H54 (cell line): ENCODE measurements around the gene TEX26.

Experiments
- DNase-seq: peaks from one replicate; pipeline ENCODE4 v3.0.0; 2011; ENCODE audit warnings: low spot score, mixed read lengths; ENCODE audit not compliant: insufficient read length
- FAIRE-seq: peaks from 3 replicates; lab custom pipeline; 2011; peaks lifted over from hg19 to GRCh38; lab: Jason Lieb, UNC
- POLR2A ChIP-seq: IDR thresholded peaks from 2 replicates; pipeline ENCODE4 v1.6.1; 2011; ENCODE audit warnings: low read depth, mild to moderate bottlenecking, low read length

Gene TEX26

GRCh38 chr13:30927595-30927994 lies 4.9 kb upstream of the TEX26 start:
- DNase-seq = no peak
- FAIRE-seq = no peak
- no peak for TF ChIP-seq POLR2A

GRCh38 chr13:30928978-30929377 lies 3.5 kb upstream of the TEX26 start:
- no peak for TF ChIP-seq POLR2A
- FAIRE-seq = no peak

GRCh38 chr13:30933354-30933670 lies 856 bp downstream of the TEX26 start:
- no peak for TF ChIP-seq POLR2A
- FAIRE-seq (no peak), DNase-seq (no peak)

More at GRCh38 chr13:30928978-30929377, 3.5 kb upstream of the TEX26 start:
- DNase-seq = no peak

- DNase-seq = no peak
- TF ChIP-seq POLR2A = no peak
- FAIRE-seq = no peak
Measured at GRCh38 chr13:30934381-30934780, 1.9 kb downstream of the TEX26 start.

GRCh38 chr13:30934803-30935202 lies 2.3 kb downstream of the TEX26 start:
- TF ChIP-seq POLR2A = no peak
- no peak for DNase-seq
- no peak for FAIRE-seq

GRCh38 chr13:30936971-30937370 lies 4.5 kb downstream of the TEX26 start:
- no peak for DNase-seq
- no peak for TF ChIP-seq POLR2A
- no peak for FAIRE-seq

- no peak for TF ChIP-seq POLR2A
- DNase-seq = no peak
- FAIRE-seq = no peak
Measured at GRCh38 chr13:30943881-30944280, 11.4 kb downstream of the TEX26 start.

GRCh38 chr13:30957258-30957943 lies 24.9 kb downstream of the TEX26 start:
- DNase-seq (no peak), FAIRE-seq (no peak)
- no peak for TF ChIP-seq POLR2A

- no peak for TF ChIP-seq POLR2A
- no peak for DNase-seq
- FAIRE-seq = no peak
Measured at GRCh38 chr13:30959678-30960077, 27.2 kb downstream of the TEX26 start.

GRCh38 chr13:30963791-30964190 lies 31.3 kb downstream of the TEX26 start:
- DNase-seq (no peak), FAIRE-seq (no peak)
- TF ChIP-seq POLR2A = no peak

- FAIRE-seq (no peak), DNase-seq (no peak)
- TF ChIP-seq POLR2A = no peak
Measured at GRCh38 chr13:30965380-30965779, 32.9 kb downstream of the TEX26 start.

- FAIRE-seq = no peak
- no peak for TF ChIP-seq POLR2A
- DNase-seq = no peak
Measured at GRCh38 chr13:30966101-30966500, 33.6 kb downstream of the TEX26 start.

- TF ChIP-seq POLR2A = no peak
- DNase-seq = no peak
- FAIRE-seq = no peak
Measured at GRCh38 chr13:30968846-30969245, 36.4 kb downstream of the TEX26 start.

GRCh38 chr13:30971575-30971974 lies 39.1 kb downstream of the TEX26 start:
- DNase-seq (no peak), FAIRE-seq (no peak)
- TF ChIP-seq POLR2A = no peak

GRCh38 chr13:30972888-30973377 lies 40.5 kb downstream of the TEX26 start:
- DNase-seq (no peak), FAIRE-seq (no peak)

More at GRCh38 chr13:30972888-30973377, 40.5 kb downstream of the TEX26 start:
- TF ChIP-seq POLR2A = no peak
